HG02610 (cell line): ENCODE data around the gene IL4.
A peak's percentile ranks its signal among the peaks of the same experiment; 100 is the strongest.

Experiments
- ATAC-seq: cut with Tn5 transposase; IDR thresholded peaks from one replicate; pipeline ENCODE4 v1.9.1; 2021; ENCODE audit warnings: mild to moderate bottlenecking, moderate library complexity; ENCODE audit not compliant: unreplicated experiment

The IL4 gene

DNA sequence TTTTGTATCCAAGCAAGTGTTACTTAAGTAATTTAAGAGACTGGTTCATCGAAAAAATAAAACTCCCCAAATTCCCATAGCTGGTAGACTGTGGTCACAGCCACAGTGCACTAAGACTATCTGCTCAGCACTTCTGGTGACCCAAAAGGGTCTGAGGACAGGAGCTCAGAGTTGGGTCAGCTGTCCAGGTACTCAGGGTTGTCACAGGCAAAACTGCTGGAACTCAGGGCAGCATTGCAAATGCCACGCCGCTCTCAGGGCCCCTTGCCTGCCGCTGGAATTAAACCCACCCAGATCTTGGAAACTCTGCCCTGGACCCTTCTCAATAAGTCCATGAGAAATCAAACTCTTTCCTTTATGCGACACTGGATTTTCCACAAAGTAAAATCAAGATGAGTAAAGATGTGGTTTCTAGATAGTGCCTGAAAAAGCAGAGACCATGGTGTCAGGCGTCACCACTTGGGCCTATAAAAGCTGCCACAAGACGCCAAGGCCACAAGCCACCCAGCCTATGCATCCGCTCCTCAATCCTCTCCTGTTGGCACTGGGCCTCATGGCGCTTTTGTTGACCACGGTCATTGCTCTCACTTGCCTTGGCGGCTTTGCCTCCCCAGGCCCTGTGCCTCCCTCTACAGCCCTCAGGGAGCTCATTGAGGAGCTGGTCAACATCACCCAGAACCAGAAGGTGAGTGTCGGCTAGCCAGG, 16.0 kb upstream of the IL4 start, which contains the start of gene IL13:
Gene IL13, plus strand, starts transcription at position 498 of the 705 bp plus-strand sequence. Its CDS starts 14 bp downstream, at position 512.
- no peak for ATAC-seq

DNA sequence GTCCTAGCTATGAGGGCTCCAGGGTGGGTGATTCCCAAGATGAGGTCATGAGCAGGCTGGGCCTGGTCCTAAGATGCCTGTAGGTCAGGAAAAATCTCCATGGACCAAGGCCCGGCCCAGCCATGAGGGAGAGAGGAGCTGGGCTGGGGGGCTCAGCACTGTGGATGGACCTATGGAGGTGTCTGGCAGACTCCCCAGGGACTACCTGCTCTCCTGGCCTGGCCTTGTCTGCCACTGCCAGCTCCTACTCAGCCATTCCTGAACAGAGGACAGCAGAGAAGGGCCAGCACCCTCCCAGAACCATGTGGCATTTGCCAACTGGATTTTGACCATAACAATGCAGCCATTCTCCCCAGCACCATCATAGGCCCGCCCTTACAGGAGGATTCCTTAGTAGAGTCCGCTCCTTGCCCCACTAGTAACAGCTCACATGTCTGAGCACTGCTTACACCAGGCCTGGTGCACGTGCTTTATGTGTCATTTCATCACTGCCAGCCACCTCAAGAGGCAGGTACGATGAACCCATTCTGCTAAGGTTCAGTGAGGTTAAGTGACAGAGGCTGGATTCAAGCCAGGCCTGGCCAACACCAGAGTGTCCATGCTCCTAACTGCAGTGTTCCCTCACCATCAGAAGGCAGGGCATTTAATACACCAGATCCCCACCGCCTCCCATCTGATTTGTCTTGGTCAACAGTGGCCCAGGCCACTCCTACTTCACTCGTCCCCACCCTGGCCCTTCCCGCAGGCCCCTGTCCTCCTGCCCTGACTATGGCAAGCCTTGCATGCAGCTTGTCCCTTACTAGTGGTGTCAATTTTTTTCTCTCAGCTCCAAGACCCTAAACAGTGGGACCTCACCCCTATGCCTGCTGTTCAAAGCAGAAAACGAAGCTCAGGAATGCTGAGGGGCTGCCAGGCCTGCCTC, 15.1 kb upstream of the IL4 start:
- no peak for ATAC-seq

DNA sequence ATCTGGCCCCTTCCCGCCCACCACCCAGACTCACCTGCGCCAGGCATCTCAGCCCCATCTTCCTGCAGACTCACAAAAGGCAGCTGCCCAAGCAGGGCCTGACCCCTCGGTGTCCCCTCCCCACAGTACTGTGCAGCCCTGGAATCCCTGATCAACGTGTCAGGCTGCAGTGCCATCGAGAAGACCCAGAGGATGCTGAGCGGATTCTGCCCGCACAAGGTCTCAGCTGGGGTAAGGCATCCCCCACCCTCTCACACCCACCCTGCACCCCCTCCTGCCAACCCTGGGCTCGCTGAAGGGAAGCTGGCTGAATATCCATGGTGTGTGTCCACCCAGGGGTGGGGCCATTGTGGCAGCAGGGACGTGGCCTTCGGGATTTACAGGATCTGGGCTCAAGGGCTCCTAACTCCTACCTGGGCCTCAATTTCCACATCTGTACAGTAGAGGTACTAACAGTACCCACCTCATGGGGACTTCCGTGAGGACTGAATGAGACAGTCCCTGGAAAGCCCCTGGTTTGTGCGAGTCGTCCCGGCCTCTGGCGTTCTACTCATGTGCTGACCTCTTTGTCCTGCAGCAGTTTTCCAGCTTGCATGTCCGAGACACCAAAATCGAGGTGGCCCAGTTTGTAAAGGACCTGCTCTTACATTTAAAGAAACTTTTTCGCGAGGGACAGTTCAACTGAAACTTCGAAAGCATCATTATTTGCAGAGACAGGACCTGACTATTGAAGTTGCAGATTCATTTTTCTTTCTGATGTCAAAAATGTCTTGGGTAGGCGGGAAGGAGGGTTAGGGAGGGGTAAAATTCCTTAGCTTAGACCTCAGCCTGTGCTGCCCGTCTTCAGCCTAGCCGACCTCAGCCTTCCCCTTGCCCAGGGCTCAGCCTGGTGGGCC, 13.9 kb upstream of the IL4 start:
- no peak for ATAC-seq

DNA sequence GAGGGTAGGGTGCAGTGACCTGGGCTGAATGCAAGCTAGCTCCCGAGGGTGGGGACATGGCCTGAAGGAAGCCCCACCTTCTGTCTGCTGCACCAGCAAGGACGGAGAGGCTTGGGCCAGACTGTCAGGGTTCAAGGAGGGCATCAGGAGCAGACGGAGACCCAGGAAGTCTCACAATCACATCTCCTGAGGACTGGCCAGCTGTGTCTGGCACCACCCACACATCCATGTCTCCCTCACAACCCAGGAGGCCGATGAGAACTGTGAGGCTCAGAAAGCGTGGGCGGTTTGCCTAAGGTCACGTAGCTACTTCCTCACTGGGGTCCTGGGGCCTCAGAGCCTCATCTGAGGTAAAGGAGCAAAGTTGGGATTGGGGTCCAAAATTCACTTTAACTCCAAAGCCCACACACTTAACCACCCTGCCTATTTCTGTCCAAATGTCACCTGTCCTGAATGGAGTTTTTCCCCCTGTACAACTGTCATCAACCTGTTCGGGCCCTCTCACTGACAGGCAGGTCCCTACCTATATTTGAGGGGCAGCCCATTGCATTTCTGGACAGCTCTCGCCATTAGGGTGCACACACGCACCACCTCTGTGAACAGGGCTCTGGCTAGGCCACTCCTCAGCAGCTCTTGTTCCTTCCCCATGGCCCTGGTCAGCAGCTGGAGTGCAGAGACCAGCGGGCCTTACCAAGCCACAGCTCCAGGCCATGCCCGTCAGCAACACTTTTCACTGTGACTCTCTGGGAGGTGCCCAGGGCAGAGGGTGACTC, 12.4 kb upstream of the IL4 start:
- ATAC-seq = no peak

DNA sequence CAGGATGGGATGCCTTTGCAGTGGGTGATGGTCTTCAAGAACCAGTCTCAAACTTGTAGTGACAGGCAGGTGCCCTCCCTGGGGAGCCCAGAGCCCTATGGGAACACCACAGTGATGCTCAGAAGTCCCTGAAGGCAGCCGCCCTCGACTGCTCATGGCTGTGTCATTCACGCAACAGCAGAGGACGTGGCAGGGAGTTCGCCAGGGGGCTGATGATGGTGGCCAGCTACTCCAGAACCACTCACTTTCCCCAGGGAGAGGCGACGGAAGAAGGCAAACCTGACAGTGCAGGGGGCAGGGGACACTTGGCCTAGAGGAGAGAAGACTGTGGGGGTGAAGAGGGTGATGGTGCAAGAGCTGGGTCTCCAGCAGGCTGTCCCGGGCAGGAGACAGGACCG, 11.8 kb upstream of the IL4 start:
- no peak for ATAC-seq

DNA sequence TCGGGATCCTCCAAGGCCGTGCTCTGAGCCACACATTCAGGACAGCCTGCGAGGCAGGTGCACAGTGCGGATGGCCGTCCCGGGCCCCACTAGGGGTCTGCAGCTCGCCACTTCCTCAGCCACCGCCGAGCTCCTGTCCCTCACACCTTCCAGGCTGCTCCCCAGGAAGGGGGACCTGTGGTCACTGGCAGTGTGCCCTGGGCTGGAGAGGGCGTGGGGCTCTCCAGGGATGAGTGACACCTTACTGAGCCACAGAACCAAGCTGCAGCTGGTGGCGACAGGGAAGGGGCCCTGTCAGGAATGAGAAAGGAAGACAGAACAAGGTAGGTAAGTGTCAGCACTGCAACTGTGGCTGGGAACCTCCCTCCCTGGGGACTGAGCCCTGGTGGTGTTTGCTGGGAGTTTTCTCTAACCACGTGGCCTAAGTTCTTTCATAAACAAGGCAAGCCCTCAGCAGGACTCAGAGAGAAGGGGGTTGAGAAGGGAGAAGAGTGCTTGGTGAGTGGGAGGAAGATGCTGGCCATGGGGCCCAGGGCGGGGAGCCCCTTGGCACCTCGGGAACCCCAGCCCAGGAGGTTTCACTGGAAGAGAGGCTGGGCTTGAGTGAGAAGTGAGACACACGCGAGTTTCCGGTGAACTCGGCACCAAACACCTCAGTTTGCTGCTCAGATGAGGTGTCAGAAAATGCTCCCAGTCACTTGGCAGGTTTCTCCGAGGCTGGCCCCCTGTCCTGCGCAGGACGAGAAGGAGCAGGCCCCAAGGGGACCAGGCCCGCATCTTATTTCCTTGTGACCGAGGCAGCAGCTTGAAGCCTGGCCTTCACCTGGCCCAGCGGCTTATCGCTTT, 10.6 kb upstream of the IL4 start:
- peak; percentile 61 for ATAC-seq

DNA sequence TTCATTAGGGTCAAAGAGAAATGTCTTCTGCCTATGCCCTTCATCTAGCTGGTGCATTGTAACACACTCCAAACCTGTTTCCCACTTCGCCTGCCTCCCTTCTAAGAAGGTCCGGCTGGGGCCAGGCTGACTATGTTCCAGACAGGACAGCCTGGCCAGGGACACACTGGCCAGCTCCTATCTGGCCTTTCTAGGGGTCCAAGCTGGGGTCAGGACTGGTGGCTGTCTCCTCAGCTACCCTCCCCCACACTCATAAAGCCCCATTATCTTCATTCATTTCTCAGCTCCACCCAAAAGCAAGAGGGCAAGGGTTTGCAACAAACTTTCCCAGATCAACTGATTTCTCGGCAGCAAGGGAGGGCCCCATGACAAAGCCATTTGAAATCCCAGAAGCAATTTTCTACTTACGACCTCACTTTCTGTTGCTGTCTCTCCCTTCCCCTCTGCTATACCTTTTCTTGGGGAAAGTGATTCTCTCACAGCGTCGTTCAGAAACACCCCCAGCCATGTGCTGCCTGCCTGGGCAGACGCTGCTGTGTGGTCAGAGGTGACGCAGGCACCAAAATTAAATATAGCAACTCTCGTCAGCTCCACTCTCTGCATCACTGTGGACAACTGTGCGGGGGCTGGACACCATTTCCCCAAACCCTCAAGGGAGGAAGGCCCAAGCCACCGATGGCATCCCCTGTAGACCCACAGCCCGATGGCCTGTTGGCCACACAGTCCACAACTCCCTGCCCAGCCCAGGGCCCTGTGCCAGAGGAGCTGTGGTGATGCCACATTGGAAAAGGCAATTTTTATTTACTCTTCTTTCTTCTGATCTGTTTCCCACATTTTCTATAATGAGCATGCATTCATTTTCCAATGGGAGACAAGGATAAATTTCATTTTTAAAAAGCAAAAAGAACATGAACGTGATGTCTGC, 9.8 kb upstream of the IL4 start:
- ATAC-seq = peak; percentile 54

DNA sequence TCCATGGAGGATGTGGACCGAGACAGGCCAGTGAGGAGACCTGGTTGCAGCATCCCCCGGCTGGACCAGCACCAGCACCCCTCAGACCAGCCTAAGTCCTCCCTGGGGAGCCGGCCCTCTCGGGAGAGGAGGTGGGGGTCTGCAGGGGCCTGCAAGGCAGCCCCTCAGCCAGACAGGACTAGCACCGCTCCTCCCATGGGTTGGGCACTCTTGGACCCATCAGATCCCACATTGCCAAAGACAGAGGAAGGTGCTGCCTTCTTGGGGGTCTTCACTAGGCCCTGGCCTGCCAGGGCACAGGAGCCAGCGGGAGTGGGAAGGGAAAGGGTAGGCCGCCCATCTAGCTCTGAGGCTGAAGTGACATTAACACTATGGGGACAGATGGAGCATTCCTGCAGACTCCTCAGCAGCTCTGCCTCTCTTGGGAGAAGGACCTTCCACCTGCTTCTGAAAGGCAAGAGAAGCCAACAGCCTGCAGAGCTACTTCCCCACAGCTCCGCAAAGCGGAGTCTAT, 9.0 kb upstream of the IL4 start:
- no peak for ATAC-seq

DNA sequence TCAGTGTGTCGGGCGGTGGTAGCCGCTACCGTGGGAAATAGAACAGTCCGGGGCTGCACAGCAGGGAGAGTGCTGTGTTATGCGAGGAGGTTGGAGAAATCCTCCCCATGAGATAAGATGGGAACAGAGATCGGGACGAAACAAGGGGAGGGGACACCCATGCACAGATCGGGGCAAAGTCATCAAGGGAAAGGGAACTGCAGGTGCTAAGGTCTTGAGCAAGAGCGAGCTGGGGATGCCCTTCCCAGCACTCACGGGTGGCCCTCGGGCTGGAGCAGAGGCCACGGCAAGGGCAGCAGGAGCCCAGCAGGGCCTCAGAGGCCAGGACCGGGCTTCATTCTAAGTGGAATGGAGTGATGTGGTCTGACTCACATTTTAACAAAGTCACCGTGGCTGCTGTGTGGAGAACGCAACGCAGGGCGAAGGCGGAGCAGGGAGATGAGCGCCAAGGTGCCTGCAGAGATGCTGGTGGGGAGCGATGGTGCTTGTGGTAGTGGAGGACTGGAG, 8.2 kb upstream of the IL4 start:
- ATAC-seq = no peak

DNA sequence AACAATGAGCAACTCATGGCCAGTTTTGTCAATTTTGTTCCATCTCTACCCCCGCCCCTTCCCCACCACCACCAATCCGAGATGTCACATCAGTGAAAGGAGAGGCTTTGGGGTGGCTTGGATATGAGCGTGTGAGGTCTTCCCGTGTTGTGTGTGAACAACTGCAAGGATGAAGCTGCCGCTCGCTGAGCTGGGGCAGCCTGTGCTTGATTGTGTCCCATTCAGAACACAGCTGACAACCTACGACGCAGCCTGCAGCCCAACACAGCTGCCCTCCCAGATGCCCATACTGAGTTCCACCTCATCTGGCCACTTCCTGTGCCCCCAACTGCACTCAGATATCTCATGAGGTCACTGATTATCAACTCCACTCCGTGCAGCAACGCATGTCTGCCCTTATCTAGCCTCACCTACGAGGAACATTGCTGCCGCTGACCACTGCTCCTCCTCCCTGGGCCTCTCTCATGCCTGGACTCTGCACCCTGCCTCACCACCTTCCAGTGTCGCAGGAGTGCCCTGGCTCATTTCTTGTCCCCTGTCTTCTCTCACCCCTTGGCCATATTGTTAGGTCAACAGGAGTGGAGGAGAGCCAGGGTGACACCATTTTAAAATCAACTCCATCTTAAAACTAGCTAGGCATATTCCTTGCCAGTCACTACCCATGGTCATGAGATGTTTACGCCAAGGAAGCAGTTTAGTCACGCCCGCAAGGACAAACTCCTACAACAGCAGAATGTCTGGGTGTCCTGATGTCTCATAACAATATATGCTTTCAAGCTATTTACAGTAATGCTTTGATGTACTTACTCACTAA, 7.3 kb upstream of the IL4 start:
- no peak for ATAC-seq

DNA sequence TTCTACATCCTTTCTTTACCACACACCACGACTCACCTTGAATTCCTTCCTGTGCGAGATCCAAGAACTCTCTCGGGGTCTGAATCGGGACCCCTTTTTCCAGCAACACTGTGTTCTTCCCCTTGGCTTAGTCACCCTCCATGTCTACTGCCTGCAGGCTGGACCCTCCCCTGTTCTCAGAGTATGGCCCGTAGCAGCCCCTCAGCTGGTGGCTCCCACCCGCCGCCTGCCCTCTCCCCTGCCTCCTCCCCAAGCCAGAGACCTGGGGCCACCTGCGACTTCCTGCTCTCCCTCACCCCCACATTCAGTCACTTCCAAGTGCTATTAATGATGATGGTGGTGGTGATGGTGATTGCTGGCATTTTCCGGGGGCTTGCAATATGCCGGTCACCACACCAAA, 6.5 kb upstream of the IL4 start:
- no peak for ATAC-seq

DNA sequence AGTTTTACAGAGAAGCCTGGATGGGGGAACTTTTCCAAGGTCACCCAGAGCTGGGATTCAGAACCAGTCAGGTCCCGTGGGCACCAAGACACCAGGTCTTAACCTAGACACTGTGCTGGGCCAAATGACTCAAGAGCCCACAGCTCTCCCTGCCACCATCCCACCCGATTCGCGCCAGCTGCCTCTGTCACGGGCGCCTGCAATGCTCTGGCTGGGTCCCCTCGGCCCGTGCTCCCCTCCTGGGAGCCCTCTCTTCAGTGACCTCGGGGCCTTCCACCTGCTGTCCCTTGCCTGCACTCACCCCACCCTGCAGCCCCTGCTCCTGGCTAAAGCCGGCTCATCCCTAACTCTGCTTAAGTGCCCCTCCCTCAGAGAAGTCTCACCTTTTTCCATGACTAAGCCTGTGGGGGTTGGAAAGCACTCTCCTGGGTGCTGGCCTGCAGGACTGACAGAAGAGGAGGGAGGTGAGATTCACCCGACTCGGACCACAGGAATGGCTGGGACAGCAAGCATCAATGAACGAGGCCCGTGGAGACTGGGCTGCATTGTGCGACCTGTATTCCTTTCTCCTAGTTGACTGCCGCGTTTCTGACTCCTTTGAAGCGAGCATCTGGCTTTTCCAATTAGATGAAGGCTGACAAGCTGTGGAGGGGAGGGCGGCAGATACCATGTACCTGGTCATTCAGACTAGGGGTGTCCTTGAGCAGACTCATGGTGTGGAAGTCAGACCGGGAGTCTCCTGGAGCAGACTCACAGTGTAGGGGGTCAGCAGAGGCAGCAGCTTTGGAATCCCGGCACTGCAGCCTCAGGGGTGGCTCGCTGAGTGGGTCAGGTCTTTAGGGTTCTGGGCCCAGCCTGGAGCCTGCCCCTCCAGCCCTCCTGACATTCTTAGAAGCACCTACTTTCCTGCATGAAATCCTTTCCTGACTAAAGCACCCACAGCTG, 5.8 kb upstream of the IL4 start:
- ATAC-seq = no peak

DNA sequence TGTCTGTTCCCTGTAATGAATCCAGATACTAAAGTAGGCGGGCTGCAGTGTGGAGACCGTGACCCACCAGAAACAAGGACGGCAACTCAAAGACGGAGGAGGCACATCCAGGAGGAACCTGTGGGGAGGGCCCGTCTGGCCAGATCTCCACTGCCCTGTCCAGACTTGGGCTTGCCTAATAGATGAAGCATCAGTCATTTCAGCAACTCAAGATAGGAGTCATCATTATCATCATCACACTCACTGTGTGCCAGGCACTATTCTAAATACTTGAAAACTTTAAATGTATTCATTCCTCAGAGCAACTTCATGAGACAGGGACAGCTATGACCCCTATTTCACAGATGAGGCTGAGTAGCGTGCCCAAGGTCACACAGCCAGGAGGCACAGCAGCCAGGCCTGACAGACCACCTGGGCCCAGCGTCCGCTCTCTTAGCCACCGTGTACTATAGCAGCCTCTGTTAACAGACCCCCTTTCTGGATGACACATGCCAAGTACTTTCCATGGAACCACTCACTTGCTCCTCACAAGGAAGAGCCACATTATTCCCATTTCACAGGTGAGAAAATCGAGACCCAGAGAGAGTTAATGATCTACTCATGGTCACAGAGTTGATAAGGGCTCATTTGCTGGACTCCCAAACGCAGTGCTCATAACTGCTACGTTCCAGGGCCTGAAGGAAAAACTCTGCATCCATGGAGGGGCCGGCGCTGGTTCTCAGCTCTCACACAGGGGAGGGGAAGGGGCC, 4.9 kb upstream of the IL4 start:
- ATAC-seq = no peak

DNA sequence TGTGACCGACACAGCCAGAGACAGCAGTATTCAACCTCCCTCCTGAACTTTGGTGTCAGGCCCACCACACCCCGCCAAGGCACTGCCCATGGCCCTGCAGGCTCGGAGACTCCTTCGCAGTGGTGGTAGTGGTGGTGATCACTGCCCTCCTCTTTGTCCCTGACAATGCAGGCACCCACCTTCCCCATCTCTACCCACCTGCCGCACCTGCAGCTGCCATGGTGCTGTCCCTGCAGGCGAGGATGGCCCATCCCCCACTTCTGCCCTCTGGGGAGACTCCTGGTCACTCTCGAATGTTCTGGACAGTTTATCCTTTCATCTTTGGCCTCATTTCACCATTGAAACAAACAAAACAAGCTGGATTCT, 4.4 kb upstream of the IL4 start:
- no peak for ATAC-seq
